CD8-positive, alpha-beta memory T cell (primary cell): ENCODE measurements around the gene BCKDHA. TPM values are rescaled to one million over a fixed set of nuclear protein-coding genes. Genes with fewer than 3 reads are reported as not detected.
"Not testable (repeated sequence)": the region's sequence is repeated elsewhere in the genome, so short reads cannot be mapped to it uniquely, and the experiment has no call there.

Source experiments
- CTCF ChIA-PET: fragments of 350-600 bp; sonication (Branson Sonifier 250); formaldehyde crosslinking; loops from one replicate; lab custom pipeline; 2021; ENCODE audit warnings: antibody characterized with exemption; lab: Charles Lee
- POLR2A ChIA-PET: fragments of 350-600 bp; sonication (Branson Sonifier 250); formaldehyde crosslinking; loops from one replicate; lab custom pipeline; 2021; ENCODE audit warnings: antibody characterized with exemption; lab: Charles Lee
- DNase-seq, 5 donors: peaks; one replicate each; pipeline versions ENCODE4 v3.0.0 to v3.0.0-alpha.2; 2020 to 2022; ENCODE audit warnings: mixed read lengths in 1 of 5
- H3K27ac ChIP-seq: one replicate; pipeline ENCODE4 v1.7.0; 2013; ENCODE audit warnings: low read depth, mild to moderate bottlenecking, low read length, moderate library complexity
- H3K27me3 ChIP-seq: 2 replicates; pipeline ENCODE4 v1.7.0; 2013; ENCODE audit warnings: low read length, mild to moderate bottlenecking; ENCODE audit not compliant: insufficient read depth, poor library complexity, severe bottlenecking
- H3K36me3 ChIP-seq: 2 replicates; pipeline ENCODE4 v1.7.0; 2013; ENCODE audit warnings: mild to moderate bottlenecking, low read length, moderate library complexity; ENCODE audit not compliant: insufficient read depth
- H3K4me1 ChIP-seq: 2 replicates; pipeline ENCODE4 v1.7.0; 2013; ENCODE audit warnings: mild to moderate bottlenecking, low read length, moderate library complexity; ENCODE audit not compliant: insufficient read depth
- H3K4me3 ChIP-seq: 2 replicates; pipeline ENCODE4 v1.7.0; 2013; ENCODE audit warnings: mild to moderate bottlenecking, low read length
- H3K9me3 ChIP-seq: 2 replicates; pipeline ENCODE4 v1.7.0; 2013; ENCODE audit warnings: mild to moderate bottlenecking, low read length
- H3K27ac Mint-ChIP-seq, 8 donors: one replicate each; pipeline ENCODE4 v1.8.0; 2020 to 2021; ENCODE audit warnings: mixed read lengths in 8 of 8, mild to moderate bottlenecking in 6 of 8, inconsistent platforms in 3 of 8, moderate library complexity in 3 of 8
- H3K27me3 Mint-ChIP-seq, 2 donors: one replicate each; pipeline ENCODE4 v1.8.0; 2020 to 2021; ENCODE audit warnings: mixed read lengths in 2 of 2, mild to moderate bottlenecking in 1 of 2, moderate library complexity in 1 of 2
- H3K36me3 Mint-ChIP-seq, 3 donors: one replicate each; pipeline ENCODE4 v1.8.0; 2020 to 2021; ENCODE audit warnings: mixed read lengths in 3 of 3, inconsistent platforms in 1 of 3, mild to moderate bottlenecking in 1 of 3
- H3K4me1 Mint-ChIP-seq, 3 donors: one replicate each; pipeline ENCODE4 v1.8.0; 2020 to 2021; ENCODE audit warnings: mixed read lengths in 3 of 3, inconsistent platforms in 1 of 3, mild to moderate bottlenecking in 1 of 3
- H3K4me3 Mint-ChIP-seq, 7 donors: one replicate each; pipeline ENCODE4 v1.8.0; 2020 to 2021; ENCODE audit warnings: mixed read lengths in 7 of 7, mild to moderate bottlenecking in 6 of 7, moderate library complexity in 4 of 7, inconsistent platforms in 2 of 7
- H3K9me3 Mint-ChIP-seq, 5 donors: one replicate each; pipeline ENCODE4 v1.8.0; 2020 to 2022; ENCODE audit warnings: mixed read lengths in 5 of 5, mild to moderate bottlenecking in 3 of 5, moderate library complexity in 2 of 5, inconsistent platforms in 1 of 5
- polyA plus RNA-seq: library from polyadenylated mRNA; unstranded; fragments of 300-500 nt; fragmentation: Illumina TruSeq; gene quantifications from one replicate; pipeline ENCODE4 v1.2.3, GENCODE V29; 2021
- total RNA-seq, 2 experiments: library from RNA; stranded (reverse); gene quantifications; one replicate each; pipeline ENCODE4 v1.2.3, GENCODE V29; 2021

The BCKDHA gene
- total and polyA plus RNA-seq, 3 experiments from 2014 or later = 18.5 to 52.1 (median 23.5) TPM

GRCh38 chr19:41427647-41428480, 30.2 kb downstream of the BCKDHA start:
- ChIA-PET POLR2A (interaction anchor here (0.5 to 0.8 kb wide), 3 partner anchors 22 to 164 kb away, joined by 3 to 4 read pairs (median 3); no protein-coding TSS in a partner anchor), CTCF (interaction anchor here (1.2 to 1.7 kb wide), 2 partner anchors 22 to 141 kb away, joined by 4 to 8 read pairs; no protein-coding TSS in a partner anchor)
- H3K4me3 Mint-ChIP-seq = peak overlapping the region; percentile 79 to 94 (median 92)
- H3K9me3 ChIP-seq = no peaks in the 10 kb centered on the region
- no peaks in the 10 kb centered on the region for H3K27me3 Mint-ChIP-seq
- peaks cover 14% of the 10 kb centered on the region for H3K36me3 ChIP-seq
- H3K27ac Mint-ChIP-seq = peak overlapping the region; percentile 76 to 99 (median 96)
- peaks cover 6 to 51% (median 7%) of the 10 kb centered on the region in 3 donors for H3K36me3 Mint-ChIP-seq
- DNase-seq = peak; percentile 32 to 71 (median 70)
- peak overlapping the region; percentile 59 for H3K27ac ChIP-seq
- H3K4me1 Mint-ChIP-seq = peaks cover 32 to 50% (median 48%) of the 10 kb centered on the region in 3 donors
- H3K4me3 ChIP-seq = peak overlapping the region; percentile 59
- H3K9me3 Mint-ChIP-seq = no peaks in the 10 kb centered on the region
- peaks cover 17% of the 10 kb centered on the region for H3K4me1 ChIP-seq
- H3K27me3 ChIP-seq = no peaks in the 10 kb centered on the region

- Histone ChIP-seq H3K4me3 (peak overlapping the region; percentile 59), H3K27me3 (no peaks in the 10 kb centered on the region), H3K36me3 (peaks cover 16% of the 10 kb centered on the region), H3K27ac (peak overlapping the region; percentile 59), H3K4me1 (peaks cover 17% of the 10 kb centered on the region), H3K9me3 (no peaks in the 10 kb centered on the region)
- no peak for DNase-seq
- CTCF ChIA-PET = interaction anchor here (1.2 to 1.7 kb wide), 2 partner anchors 21 to 140 kb away, joined by 4 to 8 read pairs; no protein-coding TSS in a partner anchor
- Mint-ChIP-seq H3K9me3 (no peaks in the 10 kb centered on the region), H3K27me3 (no peaks in the 10 kb centered on the region), H3K4me3 (peak overlapping the region; percentile 42 to 94 (median 89)), H3K4me1 (peaks cover 32 to 50% (median 48%) of the 10 kb centered on the region in 3 donors), H3K27ac (peak overlapping the region; percentile 54 to 98 (median 82)), H3K36me3 (peaks cover 6 to 51% (median 7%) of the 10 kb centered on the region in 3 donors)
- POLR2A ChIA-PET = interaction anchor here (0.5 to 0.8 kb wide), 2 partner anchors 23 to 80 kb away, joined by 3 read pairs; no protein-coding TSS in a partner anchor
Observed at GRCh38 chr19:41428481-41428859, 30.9 kb downstream of the BCKDHA start.

- Mint-ChIP-seq H3K4me3 (no peak overlapping the region), H3K27me3 (peaks cover 0 to 2% of the 10 kb centered on the region in 2 donors), H3K9me3 (no peaks in the 10 kb centered on the region), H3K4me1 (peaks cover 29 to 50% (median 42%) of the 10 kb centered on the region in 3 donors), H3K27ac (peak overlapping the region; percentile 8 to 96 (median 50)), H3K36me3 (peaks cover 6 to 45% (median 7%) of the 10 kb centered on the region in 3 donors)
- H3K9me3 ChIP-seq = no peaks in the 10 kb centered on the region
- H3K27me3 ChIP-seq = no peaks in the 10 kb centered on the region
- H3K36me3 ChIP-seq = peaks cover 16% of the 10 kb centered on the region
- no peak overlapping the region for H3K27ac ChIP-seq
- peaks cover 17% of the 10 kb centered on the region for H3K4me1 ChIP-seq
- H3K4me3 ChIP-seq = no peak overlapping the region
- ChIA-PET CTCF (interaction anchor here (1.1 to 1.9 kb wide), 8 partner anchors 10 to 79 kb away, joined by 3 to 6 read pairs (median 4); partner anchors contain the start of gene B9D2), POLR2A (no interaction called here)
- no peak for DNase-seq
Observed at GRCh38 chr19:41430922-41431321, 33.3 kb downstream of the BCKDHA start.

- H3K27me3 Mint-ChIP-seq = peaks cover 0 to 2% of the 10 kb centered on the region in 2 donors
- no peak overlapping the region for H3K27ac ChIP-seq
- DNase-seq = no peak
- H3K27ac Mint-ChIP-seq = peak overlapping the region in 7 of 8 donors; percentile 11 to 96 (median 68)
- peaks cover 17% of the 10 kb centered on the region for H3K4me1 ChIP-seq
- H3K9me3 Mint-ChIP-seq = no peaks in the 10 kb centered on the region
- CTCF ChIA-PET = interaction anchor here (1.1 to 1.9 kb wide), 8 partner anchors 10 to 80 kb away, joined by 3 to 6 read pairs (median 4); partner anchors contain the start of gene B9D2
- H3K27me3 ChIP-seq = no peaks in the 10 kb centered on the region
- H3K4me1 Mint-ChIP-seq = peaks cover 31 to 47% (median 37%) of the 10 kb centered on the region in 3 donors
- H3K4me3 Mint-ChIP-seq = peak overlapping the region in 2 of 7 donors; percentile 30 to 69
- H3K36me3 ChIP-seq = peaks cover 16% of the 10 kb centered on the region
- peaks cover 6 to 49% (median 7%) of the 10 kb centered on the region in 3 donors for H3K36me3 Mint-ChIP-seq
- H3K9me3 ChIP-seq = no peaks in the 10 kb centered on the region
- POLR2A ChIA-PET = no interaction called here
- H3K4me3 ChIP-seq = no peak overlapping the region
Observed at GRCh38 chr19:41431426-41432386, 34.1 kb downstream of the BCKDHA start.

GRCh38 chr19:41433171-41433570, 35.6 kb downstream of the BCKDHA start:
- Histone ChIP-seq H3K9me3 (no peaks in the 10 kb centered on the region), H3K4me1 (peaks cover 12% of the 10 kb centered on the region), H3K27me3 (no peaks in the 10 kb centered on the region), H3K36me3 (peaks cover 16% of the 10 kb centered on the region), H3K27ac (no peak overlapping the region), H3K4me3 (no peak overlapping the region)
- H3K4me3 Mint-ChIP-seq = no peak overlapping the region
- POLR2A ChIA-PET = no interaction called here
- no peaks in the 10 kb centered on the region for H3K9me3 Mint-ChIP-seq
- CTCF ChIA-PET = no interaction called here
- H3K36me3 Mint-ChIP-seq = peaks cover 6 to 55% (median 7%) of the 10 kb centered on the region in 3 donors
- H3K27me3 Mint-ChIP-seq = peaks cover 0 to 2% of the 10 kb centered on the region in 2 donors
- H3K4me1 Mint-ChIP-seq = peaks cover 26 to 36% (median 32%) of the 10 kb centered on the region in 3 donors
- no peak overlapping the region for H3K27ac Mint-ChIP-seq
- DNase-seq = no peak

GRCh38 chr19:41434450-41434849, 36.8 kb downstream of the BCKDHA start:
- H3K4me3 ChIP-seq = no peak overlapping the region
- H3K36me3 ChIP-seq = peaks cover 16% of the 10 kb centered on the region
- H3K9me3 ChIP-seq = no peaks in the 10 kb centered on the region
- peak overlapping the region in 1 of 7 donors; percentile 2 for H3K4me3 Mint-ChIP-seq
- ChIA-PET CTCF (no interaction called here), POLR2A (no interaction called here)
- H3K27ac ChIP-seq = no peak overlapping the region
- DNase-seq = no peak
- peaks cover 8% of the 10 kb centered on the region for H3K4me1 ChIP-seq
- H3K36me3 Mint-ChIP-seq = peaks cover 6 to 57% (median 7%) of the 10 kb centered on the region in 3 donors
- H3K27ac Mint-ChIP-seq = peak overlapping the region in 1 of 8 donors; percentile 56
- no peaks in the 10 kb centered on the region for H3K9me3 Mint-ChIP-seq
- no peaks in the 10 kb centered on the region for H3K27me3 ChIP-seq
- peaks cover 20 to 23% (median 20%) of the 10 kb centered on the region in 3 donors for H3K4me1 Mint-ChIP-seq
- peaks cover 0 to 2% of the 10 kb centered on the region in 2 donors for H3K27me3 Mint-ChIP-seq

- H3K27me3 Mint-ChIP-seq, H3K4me3 ChIP-seq, H3K9me3 Mint-ChIP-seq, DNase-seq, H3K27ac ChIP-seq, H3K4me3 Mint-ChIP-seq, POLR2A ChIA-PET, H3K27me3 ChIP-seq, H3K9me3 ChIP-seq: not testable (repeated sequence)
- peaks cover 16% of the 10 kb centered on the region for H3K36me3 ChIP-seq
- CTCF ChIA-PET = interaction anchor here (0.9 kb wide), 1 partner anchor 147 kb away, joined by 3 read pairs; no protein-coding TSS in a partner anchor
- peaks cover 15% of the 10 kb centered on the region for H3K4me1 ChIP-seq
- H3K4me1 Mint-ChIP-seq = peaks cover 20 to 23% (median 20%) of the 10 kb centered on the region in 3 donors
- H3K27ac Mint-ChIP-seq = peak overlapping the region in 1 of 8 donors; percentile 32
- peaks cover 6 to 56% (median 7%) of the 10 kb centered on the region in 3 donors for H3K36me3 Mint-ChIP-seq
Observed at GRCh38 chr19:41435376-41435775, 37.8 kb downstream of the BCKDHA start.
